Body of pancreas (tissue), 4 donors: ENCODE measurements around the gene KRTAP12-3. TPM values are rescaled to one million over a fixed set of nuclear protein-coding genes. Genes with fewer than 3 reads are reported as not detected.
"Not testable (repeated sequence)": the region's sequence is repeated elsewhere in the genome, so short reads cannot be mapped to it uniquely, and the experiment has no call there.

Source experiments
- ATAC-seq: fragments of 150-250 bp; one replicate; pipeline ENCODE4 v1.9.1; 2016
- DNase-seq, 4 donors: peaks; one replicate each; pipeline ENCODE4 v3.0.0-alpha.2; 2019
- H3K27ac ChIP-seq, 4 donors: fragments of 200-600 bp; sonication (generic); 1 replicate in 3 of 4; 2 replicates in 1 of 4; pipeline versions ENCODE4 v1.5.1 to v1.6.1; 2016 to 2019; ENCODE audit warnings: mild to moderate bottlenecking in 1 of 4, mixed read lengths in 1 of 4, moderate library complexity in 1 of 4
- H3K27me3 ChIP-seq, 2 donors: fragments of 200-600 bp; sonication (generic); one replicate each; pipeline ENCODE4 v1.6.0; 2016; ENCODE audit warnings: mild to moderate bottlenecking in 1 of 2
- H3K36me3 ChIP-seq, 2 donors: fragments of 200-600 bp; sonication (generic); replicated peaks in 1 of 2; 2 replicates each; pipeline ENCODE4 v1.5.1; 2016; ENCODE audit warnings: low read depth in 2 of 2; ENCODE audit not compliant: insufficient read depth in 1 of 2
- H3K4me1 ChIP-seq: fragments of 200-600 bp; sonication (generic); one replicate; pipeline ENCODE4 v1.6.0; 2016
- H3K4me3 ChIP-seq, 2 donors: fragments of 200-600 bp; sonication (generic); 1 replicate in 1 of 2; 2 replicates in 1 of 2; pipeline ENCODE4 v1.5.1; 2016 to 2019
- H3K9me3 ChIP-seq, 3 donors: fragments of 200-600 bp; sonication (generic); 1 replicate in 2 of 3; 2 replicates in 1 of 3; pipeline ENCODE4 v1.5.1; 2016
- POLR2A ChIP-seq, 3 donors: fragments of 450-650 bp; IDR thresholded peaks; one replicate each; pipeline ENCODE4 v1.6.1; 2016; ENCODE audit warnings: antibody characterized with exemption in 3 of 3, mild to moderate bottlenecking in 2 of 3
- WGBS, 2 donors: methylation state at CpG; one replicate each; pipeline ENCODE4 v1.1.5; 2017; 5-methylcytosine and 5-hydroxymethylcytosine counted together
- intact Hi-C: fragments of 100-400 bp; cut with DNase I; formaldehyde crosslinking; loops from one replicate; pipeline ENCODE4 v1.15.1; 2023
- total RNA-seq, 2 donors: library from RNA; depleted of rRNA; stranded (reverse); fragments of >200 nt; gene quantifications; one replicate each; pipeline ENCODE4 v1.1.0, GENCODE V29; 2016
- TF ChIP-seq, protein P1 (sequence below), 7 experiments: fragments of 450-650 bp in 4 of 7; fragments of 200-600 bp in 3 of 7; sonication (generic) in 3 of 7; IDR thresholded peaks; one replicate each; pipeline ENCODE4 v1.5.1; 2016 to 2019; ENCODE audit warnings: antibody characterized with exemption in 7 of 7

KRTAP12-3 gene
- total RNA-seq, 2 donors from 2014 or later: not detected

DNA sequence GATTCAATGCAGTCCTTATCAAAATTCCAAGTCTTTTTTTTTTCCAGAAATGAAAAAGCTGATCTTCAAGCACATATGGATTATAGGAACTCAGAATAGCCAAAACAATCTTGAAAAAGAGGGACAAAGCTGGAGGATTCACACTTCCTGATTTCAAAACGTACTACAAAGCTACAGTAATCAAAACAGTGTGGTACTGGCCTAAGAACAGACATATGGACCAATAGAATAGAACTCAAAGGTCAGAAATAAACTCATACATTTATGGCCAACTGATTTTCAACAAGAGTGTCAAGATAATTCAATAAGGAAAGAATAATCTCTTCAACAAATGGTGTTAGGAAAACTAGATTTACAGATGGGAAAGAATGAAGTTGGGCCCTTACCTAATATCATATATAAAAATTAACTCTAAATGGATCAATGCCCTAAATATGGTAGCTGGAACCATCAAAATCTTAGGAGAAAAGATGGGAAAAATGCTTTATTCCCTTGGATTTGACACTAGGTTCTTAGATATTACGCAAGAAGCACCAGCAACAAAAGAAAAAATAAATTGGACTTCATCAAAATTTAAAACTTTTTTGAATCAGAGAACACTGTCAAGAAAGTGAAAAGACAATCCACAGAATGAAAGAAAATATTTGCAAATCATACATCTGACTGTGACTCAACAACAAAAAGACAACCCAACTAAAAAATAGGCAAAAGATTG lies 35.2 kb downstream of the KRTAP12-3 start:
- H3K36me3 ChIP-seq: no peaks in the 10 kb centered on the region
- 50% methylated on average over 2 of the region's 2 CpGs for WGBS, 2 donors
- intact Hi-C loops: no loop called here
- no peak for TF ChIP-seq POLR2A (IDR thresholded peaks at IDR 0.05)
- TF ChIP-seq, protein P1, sequence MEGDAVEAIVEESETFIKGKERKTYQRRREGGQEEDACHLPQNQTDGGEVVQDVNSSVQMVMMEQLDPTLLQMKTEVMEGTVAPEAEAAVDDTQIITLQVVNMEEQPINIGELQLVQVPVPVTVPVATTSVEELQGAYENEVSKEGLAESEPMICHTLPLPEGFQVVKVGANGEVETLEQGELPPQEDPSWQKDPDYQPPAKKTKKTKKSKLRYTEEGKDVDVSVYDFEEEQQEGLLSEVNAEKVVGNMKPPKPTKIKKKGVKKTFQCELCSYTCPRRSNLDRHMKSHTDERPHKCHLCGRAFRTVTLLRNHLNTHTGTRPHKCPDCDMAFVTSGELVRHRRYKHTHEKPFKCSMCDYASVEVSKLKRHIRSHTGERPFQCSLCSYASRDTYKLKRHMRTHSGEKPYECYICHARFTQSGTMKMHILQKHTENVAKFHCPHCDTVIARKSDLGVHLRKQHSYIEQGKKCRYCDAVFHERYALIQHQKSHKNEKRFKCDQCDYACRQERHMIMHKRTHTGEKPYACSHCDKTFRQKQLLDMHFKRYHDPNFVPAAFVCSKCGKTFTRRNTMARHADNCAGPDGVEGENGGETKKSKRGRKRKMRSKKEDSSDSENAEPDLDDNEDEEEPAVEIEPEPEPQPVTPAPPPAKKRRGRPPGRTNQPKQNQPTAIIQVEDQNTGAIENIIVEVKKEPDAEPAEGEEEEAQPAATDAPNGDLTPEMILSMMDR (IDR thresholded peaks at IDR 0.05): no peak
- H3K4me1 ChIP-seq: no peaks in the 10 kb centered on the region
- H3K9me3 ChIP-seq: no peaks in the 10 kb centered on the region
- no peak for DNase-seq
- no peak for ATAC-seq
- no peak overlapping the region for H3K4me3 ChIP-seq
- no peak overlapping the region for H3K27ac ChIP-seq
- H3K27me3 ChIP-seq: no peaks in the 10 kb centered on the region

- no peak overlapping the region for H3K27ac ChIP-seq
- no peak overlapping the region for H3K4me3 ChIP-seq
- H3K36me3 ChIP-seq: no peaks in the 10 kb centered on the region
- DNase-seq: no peak
- intact Hi-C loops: no loop called here
- peaks cover 0 to 5% of the 10 kb centered on the region in 2 donors for H3K27me3 ChIP-seq
- 51 to 65% methylated on average over 11 of the region's 11 CpGs for WGBS, 2 donors
- H3K4me1 ChIP-seq: no peaks in the 10 kb centered on the region
- no peaks in the 10 kb centered on the region for H3K9me3 ChIP-seq
- ATAC-seq: no peak
- TF ChIP-seq, protein P1 (IDR thresholded peaks at IDR 0.05): no peak
- TF ChIP-seq POLR2A (IDR thresholded peaks at IDR 0.05): no peak
Measured at GRCh38 chr21:44694776-44695175, 37.0 kb downstream of the KRTAP12-3 start.

DNA sequence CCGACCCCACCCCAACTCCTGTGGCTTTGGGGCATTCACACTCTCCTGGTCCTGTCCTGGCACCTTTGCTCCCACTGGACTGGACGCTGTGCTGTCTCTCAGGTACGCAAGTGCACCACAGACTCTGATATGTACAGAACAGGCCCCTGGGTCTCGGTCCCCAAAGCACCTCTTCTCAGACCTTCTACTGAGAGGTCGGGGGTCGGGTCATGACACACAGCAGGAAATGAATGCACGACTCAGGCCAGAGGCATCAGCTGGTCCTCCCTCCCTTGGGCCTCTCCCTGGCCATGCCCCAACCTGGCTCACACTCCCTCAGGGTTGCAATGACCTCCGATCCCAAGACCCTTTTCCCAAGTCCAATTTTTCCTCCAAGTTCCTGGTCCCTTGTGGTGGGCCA lies 37.5 kb downstream of the KRTAP12-3 start:
- Histone ChIP-seq H3K4me1 (no peaks in the 10 kb centered on the region), H3K27me3 (peaks cover 0 to 5% of the 10 kb centered on the region in 2 donors), H3K27ac (no peak overlapping the region), H3K36me3 (no peaks in the 10 kb centered on the region), H3K4me3 (no peak overlapping the region), H3K9me3 (no peaks in the 10 kb centered on the region)
- intact Hi-C loops: no loop called here
- TF ChIP-seq, protein P1 (IDR thresholded peaks at IDR 0.05): no peak
- no peak for TF ChIP-seq POLR2A (IDR thresholded peaks at IDR 0.05)
- DNase-seq (no peak), ATAC-seq (no peak)
- WGBS, 2 donors: 50 to 54% methylated on average over 8 of the region's 8 CpGs

GRCh38 chr21:44695641-44696040 lies 37.9 kb downstream of the KRTAP12-3 start:
- no peak for DNase-seq
- Histone ChIP-seq H3K27me3 (peaks cover 0 to 5% of the 10 kb centered on the region in 2 donors), H3K9me3 (no peaks in the 10 kb centered on the region), H3K4me1 (no peaks in the 10 kb centered on the region), H3K27ac (no peak overlapping the region), H3K4me3 (no peak overlapping the region), H3K36me3 (no peaks in the 10 kb centered on the region)
- no peak for TF ChIP-seq POLR2A (IDR thresholded peaks at IDR 0.05)
- TF ChIP-seq, protein P1 (IDR thresholded peaks at IDR 0.05): no peak
- 70 to 77% methylated on average over 8 of the region's 8 CpGs for WGBS, 2 donors
- no peak for ATAC-seq
- intact Hi-C loops: no loop called here

GRCh38 chr21:44696572-44696971 lies 38.8 kb downstream of the KRTAP12-3 start:
- no peak for ATAC-seq
- Histone ChIP-seq H3K4me1 (no peaks in the 10 kb centered on the region), H3K27ac (no peak overlapping the region), H3K4me3 (no peak overlapping the region), H3K9me3 (no peaks in the 10 kb centered on the region), H3K27me3 (peaks cover 0 to 5% of the 10 kb centered on the region in 2 donors), H3K36me3 (no peaks in the 10 kb centered on the region)
- DNase-seq: no peak
- 53 to 63% methylated on average over 9 to 10 of the region's 10 CpGs for WGBS, 2 donors
- TF ChIP-seq POLR2A (IDR thresholded peaks at IDR 0.05): no peak
- intact Hi-C loops: no loop called here

- intact Hi-C loops, H3K27ac ChIP-seq, H3K27me3 ChIP-seq, H3K4me3 ChIP-seq, ATAC-seq, H3K4me1 ChIP-seq, DNase-seq, H3K9me3 ChIP-seq, H3K36me3 ChIP-seq: not testable (repeated sequence)
- WGBS, 2 donors: 15 to 33% methylated on average over 9 to 19 of the region's 21 CpGs
Measured at GRCh38 chr21:44697172-44697810, 39.6 kb downstream of the KRTAP12-3 start, which contains the start of gene KRTAP10-12. TSS of gene KRTAP10-12 (plus strand) at chr21:44697172. CDS start at chr21:44697202, 30 bp downstream.
